ENCODE results near the gene COX20. TPM values are rescaled to one million over a fixed set of nuclear protein-coding genes. Genes with fewer than 3 reads are reported as not detected.
"Not testable (repeated sequence)": the region's sequence is repeated elsewhere in the genome, so short reads cannot be mapped to it uniquely, and the experiment has no call there.

Gene COX20
- 19.7 TPM for total RNA-seq

GRCh38 chr1:244835276-244836134 lies at the start of gene COX20:
TSS of gene COX20 (plus strand) at chr1:244835658. CDS start at chr1:244835715, 57 bp downstream.
- Histone ChIP-seq H3K27me3 (ENCODE audit: insufficient read depth, low read length) (no peaks in the 10 kb centered on the region), H3K9me3 (ENCODE audit: low read depth, low read length) (no peaks in the 10 kb centered on the region), H3K4me1 (ENCODE audit: insufficient read depth, low read length) (peaks cover 44% of the 10 kb centered on the region), H3K4me3 (ENCODE audit: low read length) (peak within 1 kb of the TSS; percentile 83)

- Histone ChIP-seq H3K27me3 (ENCODE audit: insufficient read depth, low read length) (no peaks in the 10 kb centered on the region), H3K9me3 (ENCODE audit: low read depth, low read length) (no peaks in the 10 kb centered on the region), H3K4me1 (ENCODE audit: insufficient read depth, low read length) (no peaks in the 10 kb centered on the region), H3K4me3 (ENCODE audit: low read length) (no peak overlapping the region)
Observed at GRCh38 chr1:244788493-244789275, 46.8 kb upstream of the COX20 start.

- H3K27me3 ChIP-seq (ENCODE audit: insufficient read depth, low read length), result no peaks in the 10 kb centered on the region
- no peak overlapping the region for H3K4me3 ChIP-seq (ENCODE audit: low read length)
- no peaks in the 10 kb centered on the region for H3K4me1 ChIP-seq (ENCODE audit: insufficient read depth, low read length)
- no peaks in the 10 kb centered on the region for H3K9me3 ChIP-seq (ENCODE audit: low read depth, low read length)
Observed at GRCh38 chr1:244789276-244789580, 46.2 kb upstream of the COX20 start.

GRCh38 chr1:244789731-244790130 lies 45.7 kb upstream of the COX20 start:
- H3K27me3 ChIP-seq (ENCODE audit: insufficient read depth, low read length), result no peaks in the 10 kb centered on the region
- no peaks in the 10 kb centered on the region for H3K9me3 ChIP-seq (ENCODE audit: low read depth, low read length)

GRCh38 chr1:244791061-244791460 lies 44.4 kb upstream of the COX20 start:
- no peak overlapping the region for H3K4me3 ChIP-seq (ENCODE audit: low read length)
- no peaks in the 10 kb centered on the region for H3K9me3 ChIP-seq (ENCODE audit: low read depth, low read length)
- no peaks in the 10 kb centered on the region for H3K4me1 ChIP-seq (ENCODE audit: insufficient read depth, low read length)
- no peaks in the 10 kb centered on the region for H3K27me3 ChIP-seq (ENCODE audit: insufficient read depth, low read length)

More at GRCh38 chr1:244789731-244790130, 45.7 kb upstream of the COX20 start:
- Histone ChIP-seq H3K4me3 (ENCODE audit: low read length) (no peak overlapping the region), H3K4me1 (ENCODE audit: insufficient read depth, low read length) (no peaks in the 10 kb centered on the region)

GRCh38 chr1:244792188-244792850 lies 43.1 kb upstream of the COX20 start:
- H3K27me3 ChIP-seq (ENCODE audit: insufficient read depth, low read length), result no peaks in the 10 kb centered on the region
- no peaks in the 10 kb centered on the region for H3K9me3 ChIP-seq (ENCODE audit: low read depth, low read length)
- no peak overlapping the region for H3K4me3 ChIP-seq (ENCODE audit: low read length)
- H3K4me1 ChIP-seq (ENCODE audit: insufficient read depth, low read length), result no peaks in the 10 kb centered on the region

- no peaks in the 10 kb centered on the region for H3K27me3 ChIP-seq (ENCODE audit: insufficient read depth, low read length)
- H3K4me1 ChIP-seq (ENCODE audit: insufficient read depth, low read length), result no peaks in the 10 kb centered on the region
- H3K4me3 ChIP-seq (ENCODE audit: low read length), result no peak overlapping the region
- H3K9me3 ChIP-seq (ENCODE audit: low read depth, low read length), result no peaks in the 10 kb centered on the region
Observed at GRCh38 chr1:244794071-244794470, 41.4 kb upstream of the COX20 start.

- not testable (repeated sequence) for H3K4me3 ChIP-seq (ENCODE audit: low read length)
Observed at GRCh38 chr1:244794516-244794915, 40.9 kb upstream of the COX20 start.

GRCh38 chr1:244796719-244797406 lies 38.6 kb upstream of the COX20 start:
- Histone ChIP-seq H3K27me3 (ENCODE audit: insufficient read depth, low read length) (no peaks in the 10 kb centered on the region), H3K9me3 (ENCODE audit: low read depth, low read length) (no peaks in the 10 kb centered on the region), H3K4me1 (ENCODE audit: insufficient read depth, low read length) (peaks cover 3% of the 10 kb centered on the region), H3K4me3 (ENCODE audit: low read length) (no peak overlapping the region)

More at GRCh38 chr1:244794516-244794915, 40.9 kb upstream of the COX20 start:
- not testable (repeated sequence) for H3K4me1 ChIP-seq (ENCODE audit: insufficient read depth, low read length); H3K27me3 ChIP-seq (ENCODE audit: insufficient read depth, low read length); H3K9me3 ChIP-seq (ENCODE audit: low read depth, low read length)

- Histone ChIP-seq H3K4me3 (ENCODE audit: low read length) (no peak overlapping the region), H3K27me3 (ENCODE audit: insufficient read depth, low read length) (no peaks in the 10 kb centered on the region), H3K9me3 (ENCODE audit: low read depth, low read length) (no peaks in the 10 kb centered on the region), H3K4me1 (ENCODE audit: insufficient read depth, low read length) (peaks cover 3% of the 10 kb centered on the region)
Observed at GRCh38 chr1:244800821-244801220, 34.6 kb upstream of the COX20 start.

- Histone ChIP-seq H3K4me3 (ENCODE audit: low read length) (no peak overlapping the region), H3K9me3 (ENCODE audit: low read depth, low read length) (no peaks in the 10 kb centered on the region), H3K27me3 (ENCODE audit: insufficient read depth, low read length) (no peaks in the 10 kb centered on the region), H3K4me1 (ENCODE audit: insufficient read depth, low read length) (peaks cover 3% of the 10 kb centered on the region)
Observed at GRCh38 chr1:244801246-244801645, 34.2 kb upstream of the COX20 start.

GRCh38 chr1:244802041-244802440 lies 33.4 kb upstream of the COX20 start:
- H3K27me3 ChIP-seq (ENCODE audit: insufficient read depth, low read length), result no peaks in the 10 kb centered on the region
- H3K9me3 ChIP-seq (ENCODE audit: low read depth, low read length), result no peaks in the 10 kb centered on the region
- H3K4me3 ChIP-seq (ENCODE audit: low read length), result no peak overlapping the region
- peaks cover 3% of the 10 kb centered on the region for H3K4me1 ChIP-seq (ENCODE audit: insufficient read depth, low read length)

- Histone ChIP-seq H3K4me3 (ENCODE audit: low read length) (no peak overlapping the region), H3K4me1 (ENCODE audit: insufficient read depth, low read length) (peaks cover 3% of the 10 kb centered on the region), H3K9me3 (ENCODE audit: low read depth, low read length) (no peaks in the 10 kb centered on the region), H3K27me3 (ENCODE audit: insufficient read depth, low read length) (no peaks in the 10 kb centered on the region)
Observed at GRCh38 chr1:244802556-244803239, 32.8 kb upstream of the COX20 start.

- Histone ChIP-seq H3K9me3 (ENCODE audit: low read depth, low read length) (no peaks in the 10 kb centered on the region), H3K27me3 (ENCODE audit: insufficient read depth, low read length) (no peaks in the 10 kb centered on the region), H3K4me1 (ENCODE audit: insufficient read depth, low read length) (peaks cover 3% of the 10 kb centered on the region), H3K4me3 (ENCODE audit: low read length) (no peak overlapping the region)
Observed at GRCh38 chr1:244804841-244805240, 30.6 kb upstream of the COX20 start.
